ENCODE measurements around the gene TRIM45.
A peak's percentile ranks its signal among the peaks of the same experiment; 100 is the strongest.

TRIM45 gene, protein sequence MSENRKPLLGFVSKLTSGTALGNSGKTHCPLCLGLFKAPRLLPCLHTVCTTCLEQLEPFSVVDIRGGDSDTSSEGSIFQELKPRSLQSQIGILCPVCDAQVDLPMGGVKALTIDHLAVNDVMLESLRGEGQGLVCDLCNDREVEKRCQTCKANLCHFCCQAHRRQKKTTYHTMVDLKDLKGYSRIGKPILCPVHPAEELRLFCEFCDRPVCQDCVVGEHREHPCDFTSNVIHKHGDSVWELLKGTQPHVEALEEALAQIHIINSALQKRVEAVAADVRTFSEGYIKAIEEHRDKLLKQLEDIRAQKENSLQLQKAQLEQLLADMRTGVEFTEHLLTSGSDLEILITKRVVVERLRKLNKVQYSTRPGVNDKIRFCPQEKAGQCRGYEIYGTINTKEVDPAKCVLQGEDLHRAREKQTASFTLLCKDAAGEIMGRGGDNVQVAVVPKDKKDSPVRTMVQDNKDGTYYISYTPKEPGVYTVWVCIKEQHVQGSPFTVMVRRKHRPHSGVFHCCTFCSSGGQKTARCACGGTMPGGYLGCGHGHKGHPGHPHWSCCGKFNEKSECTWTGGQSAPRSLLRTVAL

DNA sequence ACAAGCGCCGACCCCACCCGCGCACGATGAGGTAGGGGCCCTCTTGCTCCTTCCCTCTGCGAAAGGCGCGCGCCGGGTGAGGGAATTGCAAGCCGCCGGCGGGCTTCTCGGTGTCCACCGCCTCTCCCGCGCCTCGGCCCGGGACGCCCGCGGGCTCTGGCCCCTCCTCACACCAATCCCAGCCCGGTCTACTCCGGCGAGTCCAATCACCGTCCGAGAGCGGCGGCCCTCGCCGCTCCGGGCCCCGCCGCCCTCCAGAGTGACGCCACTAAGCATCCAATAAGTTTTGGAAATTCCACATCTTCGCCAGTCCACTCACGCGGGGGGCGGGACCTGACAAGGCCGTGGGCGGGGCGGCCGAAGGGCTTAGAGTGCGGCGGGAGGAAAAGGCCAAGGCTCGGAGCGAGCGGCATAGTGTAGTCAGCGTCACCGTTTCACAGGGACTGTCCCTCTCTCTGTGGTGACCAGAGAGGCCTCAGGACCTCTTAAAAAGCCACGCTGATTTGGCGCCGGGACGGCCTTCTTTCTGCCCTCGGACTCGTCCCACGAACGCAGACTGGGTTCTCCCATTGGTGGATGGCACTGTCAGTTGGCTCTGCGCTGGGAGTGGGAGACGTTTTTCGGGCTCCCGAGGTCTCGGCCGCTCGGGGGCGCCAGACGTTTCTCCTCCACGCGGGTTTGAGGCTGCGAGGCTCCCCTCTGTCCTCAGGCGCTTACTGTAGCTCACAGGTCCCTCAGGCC lies at the start of gene TRIM45:
TRIM45 (minus strand) TSS at position 161 of the 741 bp plus-strand sequence. CDS start 548 bp downstream, outside the sequence.
- DNase-seq = peak; percentile 96
- H3K4me3 ChIP-seq (ENCODE audit: low read depth, low read length) = peak within 1 kb of the TSS; percentile 86
- H3K9me3 ChIP-seq (ENCODE audit: severe bottlenecking) = no peaks in the 10 kb centered on the region
- no peaks in the 10 kb centered on the region; the same call in none of the 2 replicates for H3K36me3 ChIP-seq
- H3K27ac ChIP-seq = peak within 1 kb of the TSS; percentile 98
- TF ChIP-seq, protein P1, sequence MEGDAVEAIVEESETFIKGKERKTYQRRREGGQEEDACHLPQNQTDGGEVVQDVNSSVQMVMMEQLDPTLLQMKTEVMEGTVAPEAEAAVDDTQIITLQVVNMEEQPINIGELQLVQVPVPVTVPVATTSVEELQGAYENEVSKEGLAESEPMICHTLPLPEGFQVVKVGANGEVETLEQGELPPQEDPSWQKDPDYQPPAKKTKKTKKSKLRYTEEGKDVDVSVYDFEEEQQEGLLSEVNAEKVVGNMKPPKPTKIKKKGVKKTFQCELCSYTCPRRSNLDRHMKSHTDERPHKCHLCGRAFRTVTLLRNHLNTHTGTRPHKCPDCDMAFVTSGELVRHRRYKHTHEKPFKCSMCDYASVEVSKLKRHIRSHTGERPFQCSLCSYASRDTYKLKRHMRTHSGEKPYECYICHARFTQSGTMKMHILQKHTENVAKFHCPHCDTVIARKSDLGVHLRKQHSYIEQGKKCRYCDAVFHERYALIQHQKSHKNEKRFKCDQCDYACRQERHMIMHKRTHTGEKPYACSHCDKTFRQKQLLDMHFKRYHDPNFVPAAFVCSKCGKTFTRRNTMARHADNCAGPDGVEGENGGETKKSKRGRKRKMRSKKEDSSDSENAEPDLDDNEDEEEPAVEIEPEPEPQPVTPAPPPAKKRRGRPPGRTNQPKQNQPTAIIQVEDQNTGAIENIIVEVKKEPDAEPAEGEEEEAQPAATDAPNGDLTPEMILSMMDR (IDR thresholded peaks at IDR 0.05; ENCODE audit: low read depth, low read length) = peak; percentile 79
- H3K27me3 ChIP-seq (ENCODE audit: insufficient read depth, low read depth, severe bottlenecking) = no peaks in the 10 kb centered on the region

DNA sequence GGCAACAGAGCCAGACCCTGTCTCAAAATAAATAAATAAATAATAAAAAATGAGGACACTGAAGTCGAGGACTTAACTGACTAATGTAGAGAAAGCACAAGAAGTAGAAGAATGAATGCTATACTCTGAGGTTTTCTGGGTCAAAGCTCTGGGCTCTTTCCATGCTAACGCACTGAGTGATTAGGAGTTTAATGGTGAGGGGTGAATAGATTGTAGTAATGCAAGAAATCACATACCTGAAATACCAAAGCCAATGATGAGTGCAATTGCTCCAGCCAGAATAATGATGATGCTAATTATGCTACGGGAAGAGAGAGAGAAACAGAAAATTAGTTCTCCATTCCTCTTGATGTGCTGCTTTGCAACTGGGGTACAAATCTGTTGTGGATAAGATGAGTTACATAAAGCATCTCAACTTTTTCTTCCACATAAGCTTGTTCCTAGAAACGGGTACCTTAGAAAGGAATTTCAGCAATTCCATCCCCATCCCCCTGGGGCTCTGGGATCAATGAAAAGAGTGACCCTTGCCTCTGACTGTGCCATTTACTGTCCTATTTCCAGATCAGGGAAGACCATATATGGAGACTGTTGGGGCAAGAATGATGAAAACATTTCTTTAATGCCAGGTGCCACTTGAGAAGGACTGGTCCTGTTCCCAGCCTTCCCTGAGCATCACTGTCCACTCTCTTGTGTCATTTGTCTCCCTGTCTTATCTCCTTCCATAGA lies 48.5 kb upstream of the TRIM45 start:
- H3K36me3 ChIP-seq = no peaks in the 10 kb centered on the region
- H3K4me3 ChIP-seq (ENCODE audit: low read depth, low read length) = no peak overlapping the region
- H3K9me3 ChIP-seq (ENCODE audit: severe bottlenecking) = peaks cover 7% of the 10 kb centered on the region
- DNase-seq = no peak
- no peaks in the 10 kb centered on the region for H3K27me3 ChIP-seq (ENCODE audit: insufficient read depth, low read depth, severe bottlenecking)
- TF ChIP-seq, protein P1 (IDR thresholded peaks at IDR 0.05; ENCODE audit: low read depth, low read length) = no peak
- H3K27ac ChIP-seq = no peak overlapping the region

DNA sequence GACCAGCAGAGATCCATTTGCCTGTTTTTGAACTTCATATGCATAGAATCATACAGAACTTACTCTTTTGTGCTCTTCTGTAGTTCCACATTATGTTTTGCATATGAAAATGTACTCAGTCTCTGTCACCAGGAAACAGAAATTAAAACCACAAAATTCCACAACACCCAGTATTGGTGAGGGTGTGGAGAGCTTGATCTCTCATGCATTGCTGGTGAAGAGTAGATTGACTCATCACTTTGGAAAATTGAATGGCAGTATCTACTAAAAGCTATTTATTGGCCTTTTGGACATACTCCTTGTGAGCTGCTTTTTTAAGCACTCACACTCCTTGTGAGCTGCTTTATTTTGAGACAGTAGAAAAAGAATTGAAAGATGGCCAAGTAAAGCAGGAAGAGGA lies 45.9 kb upstream of the TRIM45 start:
- no peak overlapping the region for H3K27ac ChIP-seq
- no peaks in the 10 kb centered on the region for H3K36me3 ChIP-seq
- no peak for DNase-seq
- TF ChIP-seq, protein P1 (IDR thresholded peaks at IDR 0.05; ENCODE audit: low read depth, low read length) = no peak
- no peak overlapping the region for H3K4me3 ChIP-seq (ENCODE audit: low read depth, low read length)
- H3K9me3 ChIP-seq (ENCODE audit: severe bottlenecking) = peaks cover 4% of the 10 kb centered on the region
- H3K27me3 ChIP-seq (ENCODE audit: insufficient read depth, low read depth, severe bottlenecking) = no peaks in the 10 kb centered on the region

DNA sequence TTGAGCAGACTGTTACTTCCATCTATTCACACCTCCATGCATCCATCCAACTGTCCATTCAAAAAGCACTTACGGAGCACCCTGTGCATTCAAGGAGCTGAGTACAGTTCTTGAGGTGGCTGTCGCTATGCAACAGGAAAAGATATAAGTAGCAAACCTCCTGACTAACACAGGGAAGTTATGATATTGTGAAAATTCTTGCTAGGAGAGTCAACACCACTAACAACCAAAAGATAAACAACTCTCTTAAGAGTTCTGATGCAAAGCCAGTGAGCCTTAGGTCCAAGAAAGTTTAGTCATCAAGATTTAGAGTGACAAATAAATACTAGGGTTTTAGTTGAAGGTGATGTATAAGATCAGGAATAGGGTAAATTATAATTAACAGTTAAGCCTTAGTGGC lies 44.5 kb upstream of the TRIM45 start:
- Histone ChIP-seq H3K27me3 (ENCODE audit: insufficient read depth, low read depth, severe bottlenecking) (no peaks in the 10 kb centered on the region), H3K9me3 (ENCODE audit: severe bottlenecking) (peaks cover 4% of the 10 kb centered on the region), H3K27ac (no peak overlapping the region), H3K36me3 (no peaks in the 10 kb centered on the region), H3K4me3 (ENCODE audit: low read depth, low read length) (no peak overlapping the region)
- TF ChIP-seq, protein P1 (IDR thresholded peaks at IDR 0.05; ENCODE audit: low read depth, low read length) = no peak
- DNase-seq = no peak

DNA sequence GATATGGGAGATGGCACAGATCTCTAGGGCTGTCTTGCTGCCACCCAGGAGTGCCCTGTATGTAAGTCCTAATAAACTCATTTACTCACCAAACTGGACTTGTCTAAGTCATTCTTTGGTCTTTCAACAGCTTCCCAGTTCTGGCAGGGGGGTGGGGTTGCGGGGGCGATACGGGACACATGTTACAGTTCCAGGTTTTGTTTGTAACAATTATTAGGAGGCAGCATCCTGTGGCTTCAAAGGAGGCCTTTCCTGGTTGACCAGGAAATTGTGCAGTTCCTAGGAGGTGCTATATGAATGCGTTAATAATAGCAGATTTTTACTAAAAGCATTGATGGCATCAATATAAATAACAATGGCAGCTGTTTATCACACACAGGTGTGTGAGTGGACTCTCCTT lies 42.7 kb upstream of the TRIM45 start:
- Histone ChIP-seq H3K4me3 (ENCODE audit: low read depth, low read length) (no peak overlapping the region), H3K36me3 (no peaks in the 10 kb centered on the region), H3K9me3 (ENCODE audit: severe bottlenecking) (peaks cover 4% of the 10 kb centered on the region), H3K27me3 (ENCODE audit: insufficient read depth, low read depth, severe bottlenecking) (no peaks in the 10 kb centered on the region), H3K27ac (no peak overlapping the region)
- DNase-seq = no peak
- TF ChIP-seq, protein P1 (IDR thresholded peaks at IDR 0.05; ENCODE audit: low read depth, low read length) = no peak
